Peyer's patch (tissue), 4 donors: ENCODE measurements around the gene RIPOR1.
A peak's percentile ranks its signal among the peaks of the same experiment; 100 is the strongest.

ENCODE experiments used
- POLR2A ChIP-seq, 2 donors: fragments of 450-650 bp; IDR thresholded peaks; one replicate each; pipeline ENCODE4 v1.5.1; 2017; ENCODE audit warnings: antibody characterized with exemption in 2 of 2, mild to moderate bottlenecking in 2 of 2, moderate library complexity in 2 of 2
- TF ChIP-seq, protein P1 (sequence below), 6 experiments: fragments of 450-650 bp in 4 of 6; fragments of 200-600 bp in 2 of 6; sonication (generic) in 1 of 6; IDR thresholded peaks; one replicate each; pipeline ENCODE4 v1.5.1; 2017 to 2019; ENCODE audit warnings: antibody characterized with exemption in 6 of 6, mild to moderate bottlenecking in 3 of 6, moderate library complexity in 1 of 6

DNA sequence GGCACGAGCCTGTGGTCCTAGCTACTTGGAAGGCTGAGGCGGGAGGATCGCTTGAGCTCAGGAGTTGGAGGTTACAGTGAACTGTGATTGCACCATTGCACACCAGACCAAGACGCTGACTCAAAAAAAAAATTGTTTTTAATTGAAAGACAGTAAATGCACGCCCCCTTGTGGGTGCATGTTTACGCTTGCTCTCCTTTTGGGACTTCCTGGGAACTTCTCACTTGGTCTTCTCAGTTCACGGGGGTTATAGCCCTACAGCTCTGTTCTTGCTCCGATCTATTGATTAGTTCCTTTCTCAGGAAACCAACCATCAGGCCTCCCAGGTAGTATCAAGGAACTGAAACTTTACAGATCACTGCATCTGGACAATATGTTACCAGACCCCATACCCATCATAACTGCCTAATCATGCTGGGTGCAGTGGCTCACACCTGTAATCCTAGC is 14.2 kb upstream of the RIPOR1 start:
- TF ChIP-seq, protein P1, sequence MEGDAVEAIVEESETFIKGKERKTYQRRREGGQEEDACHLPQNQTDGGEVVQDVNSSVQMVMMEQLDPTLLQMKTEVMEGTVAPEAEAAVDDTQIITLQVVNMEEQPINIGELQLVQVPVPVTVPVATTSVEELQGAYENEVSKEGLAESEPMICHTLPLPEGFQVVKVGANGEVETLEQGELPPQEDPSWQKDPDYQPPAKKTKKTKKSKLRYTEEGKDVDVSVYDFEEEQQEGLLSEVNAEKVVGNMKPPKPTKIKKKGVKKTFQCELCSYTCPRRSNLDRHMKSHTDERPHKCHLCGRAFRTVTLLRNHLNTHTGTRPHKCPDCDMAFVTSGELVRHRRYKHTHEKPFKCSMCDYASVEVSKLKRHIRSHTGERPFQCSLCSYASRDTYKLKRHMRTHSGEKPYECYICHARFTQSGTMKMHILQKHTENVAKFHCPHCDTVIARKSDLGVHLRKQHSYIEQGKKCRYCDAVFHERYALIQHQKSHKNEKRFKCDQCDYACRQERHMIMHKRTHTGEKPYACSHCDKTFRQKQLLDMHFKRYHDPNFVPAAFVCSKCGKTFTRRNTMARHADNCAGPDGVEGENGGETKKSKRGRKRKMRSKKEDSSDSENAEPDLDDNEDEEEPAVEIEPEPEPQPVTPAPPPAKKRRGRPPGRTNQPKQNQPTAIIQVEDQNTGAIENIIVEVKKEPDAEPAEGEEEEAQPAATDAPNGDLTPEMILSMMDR (IDR thresholded peaks at IDR 0.05) = peak; percentile 64 to 76 (median 70)
- no peak for TF ChIP-seq POLR2A (IDR thresholded peaks at IDR 0.05)
